Measurements from ENCODE around the gene NPW. TPM values are rescaled to one million over a fixed set of nuclear protein-coding genes. Genes with fewer than 3 reads are reported as not detected.

The NPW gene
- total and polyA plus RNA-seq, 8 donors = 0.94 to 5.4 (median 2.7) TPM

- intact Hi-C loops (cut with DNase I) = no loop called here
- no peaks in the 10 kb centered on the region for H3K9me3 ChIP-seq
- H3K27me3 ChIP-seq = no peaks in the 10 kb centered on the region
- peaks cover 39 to 66% of the 10 kb centered on the region in 2 donors for H3K4me1 ChIP-seq
- ATAC-seq = no peak
- peak in 1 of 4 donors; percentile 73 for DNase-seq
- no peak for TF ChIP-seq CTCF (IDR thresholded peaks at IDR 0.05)
- H3K36me3 ChIP-seq = peaks cover 0 to 29% of the 10 kb centered on the region in 2 donors
- no peak overlapping the region for H3K4me3 ChIP-seq
- no peak overlapping the region for H3K27ac ChIP-seq
These were observed 13.9 kb upstream of the NPW start for GRCh38 chr16:2005646-2006045.

- DNase-seq = no peak
- peaks cover 40 to 68% of the 10 kb centered on the region in 2 donors for H3K4me1 ChIP-seq
- no peak for ATAC-seq
- no peaks in the 10 kb centered on the region for H3K9me3 ChIP-seq
- H3K27me3 ChIP-seq = no peaks in the 10 kb centered on the region
- peaks cover 0 to 22% of the 10 kb centered on the region in 2 donors for H3K36me3 ChIP-seq
- no peak overlapping the region for H3K27ac ChIP-seq
- no peak for TF ChIP-seq CTCF (IDR thresholded peaks at IDR 0.05)
- H3K4me3 ChIP-seq = no peak overlapping the region
- intact Hi-C loops (cut with DNase I) = no loop called here
These were observed 13.3 kb upstream of the NPW start for GRCh38 chr16:2006317-2006716.

- Histone ChIP-seq H3K9me3 (no peaks in the 10 kb centered on the region), H3K4me1 (peaks cover 40 to 68% of the 10 kb centered on the region in 2 donors), H3K4me3 (peak overlapping the region in 1 of 2 donors; percentile 98), H3K27me3 (no peaks in the 10 kb centered on the region), H3K27ac (no peak overlapping the region), H3K36me3 (peaks cover 0 to 13% of the 10 kb centered on the region in 2 donors)
- DNase-seq (peak in 1 of 4 donors; percentile 68), ATAC-seq (no peak)
- intact Hi-C loops (cut with DNase I) = no loop called here
- TF ChIP-seq CTCF (IDR thresholded peaks at IDR 0.05) = no peak
These were observed 12.3 kb upstream of the NPW start for GRCh38 chr16:2007081-2007836.

GRCh38 chr16:2008009-2008526 is 11.5 kb upstream of the NPW start:
- ATAC-seq = no peak
- Histone ChIP-seq H3K27ac (peak overlapping the region in 1 of 2 donors; percentile 93), H3K36me3 (peaks cover 0 to 4% of the 10 kb centered on the region in 2 donors), H3K27me3 (no peaks in the 10 kb centered on the region), H3K9me3 (no peaks in the 10 kb centered on the region), H3K4me1 (peaks cover 40 to 68% of the 10 kb centered on the region in 2 donors), H3K4me3 (peak overlapping the region in 1 of 2 donors; percentile 98)
- intact Hi-C loops (cut with DNase I) = no loop called here
- peak in 1 of 4 donors; percentile 76 for DNase-seq
- no peak for TF ChIP-seq CTCF (IDR thresholded peaks at IDR 0.05)

- no peak for TF ChIP-seq CTCF (IDR thresholded peaks at IDR 0.05)
- H3K9me3 ChIP-seq = no peaks in the 10 kb centered on the region
- peaks cover 40 to 63% of the 10 kb centered on the region in 2 donors for H3K4me1 ChIP-seq
- H3K4me3 ChIP-seq = peak overlapping the region; percentile 68 to 98
- peak overlapping the region; percentile 57 to 93 for H3K27ac ChIP-seq
- H3K27me3 ChIP-seq = no peaks in the 10 kb centered on the region
- intact Hi-C loops (cut with DNase I) = no loop called here
- no peak for ATAC-seq
- peak in 1 of 4 donors; percentile 77 for DNase-seq
- no peaks in the 10 kb centered on the region for H3K36me3 ChIP-seq
These were observed 10.9 kb upstream of the NPW start for GRCh38 chr16:2008631-2009163.

All from left lung (tissue), 10 donors.